ENCODE results near the gene CACNA1B. TPM values are rescaled to one million over a fixed set of nuclear protein-coding genes. Genes with fewer than 3 reads are reported as not detected.

CACNA1B gene
- total and polyA plus RNA-seq, 2 of the 4 experiments (the other 2 are of a cell fraction) = 0.02 TPM; not detected in 1

- no peak for TF ChIP-seq MAFK (IDR thresholded peaks at IDR 0.05; ENCODE audit: low read depth, low read length)
Measured at GRCh38 chr9:137866226-137867141, 11.1 kb upstream of the CACNA1B start (continued).

- Histone ChIP-seq H4K5ac (ENCODE audit: low read depth, low read length) (no peak overlapping the region), H4K91ac (ENCODE audit: insufficient read depth, low read depth, low read length) (no peak overlapping the region), H3K27ac (ENCODE audit: insufficient read depth, low read length) (no peak overlapping the region), H3K9ac (ENCODE audit: low read depth, low read length) (no peak overlapping the region), H3K14ac (replicated peaks; ENCODE audit: low read depth, low read length) (no peak overlapping the region), H3K18ac (ENCODE audit: low read depth, low read length) (no peak overlapping the region), H2AK5ac (ENCODE audit: low read depth, low read length) (no peak overlapping the region), H2BK20ac (ENCODE audit: low read depth, low read length) (no peak overlapping the region), H3K79me1 (ENCODE audit: low read depth in 1 of 2, low read length in 2 of 2) (no peaks in the 10 kb centered on the region), H2BK15ac (ENCODE audit: low read depth, low read length) (no peak overlapping the region), H3K9me1 (ENCODE audit: insufficient read depth, low read length) (no peaks in the 10 kb centered on the region), H3K56ac (ENCODE audit: extremely low read depth, insufficient read depth, low read length) (no peak overlapping the region), H3K27me3 (ENCODE audit: control insufficient read depth, insufficient read depth, low read length) (no peaks in the 10 kb centered on the region), H3K23ac (ENCODE audit: low read depth, low read length) (no peak overlapping the region), H3K4ac (ENCODE audit: low read depth, low read length) (no peak overlapping the region), H3K4me1 (ENCODE audit: control insufficient read depth, insufficient read depth, low read length) (no peaks in the 10 kb centered on the region), H4K20me1 (ENCODE audit: insufficient read depth, low read length) (no peaks in the 10 kb centered on the region), H2BK120ac (ENCODE audit: low read depth, low read length) (no peak overlapping the region), H3K9me3 (ENCODE audit: control insufficient read depth, insufficient read depth, low read length) (peaks cover 8% of the 10 kb centered on the region), H2BK5ac (ENCODE audit: low read depth, low read length, poor library complexity, severe bottlenecking) (no peak overlapping the region), H2AK9ac (replicated peaks; ENCODE audit: low read depth, low read length, poor library complexity) (no peak overlapping the region), H3K36me3 (ENCODE audit: control insufficient read depth, insufficient read depth, low read length) (no peaks in the 10 kb centered on the region), H3K4me2 (ENCODE audit: low read depth, low read length) (no peak overlapping the region), H2AFZ (replicated peaks; ENCODE audit: low read length, poor library complexity) (no peak overlapping the region), H3K4me3 (ENCODE audit: insufficient read depth, low read depth, low read length) (no peak overlapping the region), H4K8ac (ENCODE audit: low read depth in 2 of 2, low read length in 2 of 2) (no peak overlapping the region)
- intact Hi-C loops (cut with micrococcal nuclease) (no loop called here), in situ Hi-C loops (cut with MboI; ENCODE audit: low sequenced_read_pairs) (no loop called here), dilution Hi-C loops (cut with HindIII; ENCODE audit: low sequenced_read_pairs, unreplicated experiment) (no loop called here)
- ChIA-PET POLR2A (ENCODE audit: unreplicated experiment) (no interaction called here), CTCF (no interaction called here)
- no peak for DNase-seq
- no TSS peak for BruUV-seq (replicated peaks)
- no peak for ATAC-seq (ENCODE audit: low read depth)
- 80% methylated on average over 2 of the region's 3 CpGs; no CpG with 5 or more reads in 1 of the 2 experiments for WGBS, 2 experiments (ENCODE audit: extremely low coverage in 2 of 2, insufficient read length in 1 of 2)
- no peak for TF ChIP-seq MAZ (IDR thresholded peaks at IDR 0.05; ENCODE audit: borderline replicate concordance, low read depth, low read length)
- no peak for TF ChIP-seq MXI1 (IDR thresholded peaks at IDR 0.05; ENCODE audit: borderline replicate concordance, low read depth, low read length)
- no peak for TF ChIP-seq RFX5 (IDR thresholded peaks at IDR 0.05; ENCODE audit: low read depth, low read length)
- TF ChIP-seq CHD1 (IDR thresholded peaks at IDR 0.05; ENCODE audit: low read depth, low read length) = no peak
- no peak for TF ChIP-seq CTCF (conservative IDR thresholded peaks at IDR 0.05; ENCODE audit: low read depth, low read length)
- no peak for TF ChIP-seq USF2 (IDR thresholded peaks at IDR 0.05; ENCODE audit: low read depth, low read length)
- no peak for TF ChIP-seq POLR2A (IDR thresholded peaks at IDR 0.05; ENCODE audit: low read depth, low read length)
- TF ChIP-seq RAD21 (IDR thresholded peaks at IDR 0.05; ENCODE audit: low read length) = no peak
- no peak for TF ChIP-seq NFE2L2 (IDR thresholded peaks at IDR 0.05; ENCODE audit: low read depth, low read length)
- TF ChIP-seq FOS (IDR thresholded peaks at IDR 0.05; ENCODE audit: low read depth, low read length) = no peak
- TF ChIP-seq SMC3 (IDR thresholded peaks at IDR 0.05; ENCODE audit: low read depth, low read length) = no peak
- TF ChIP-seq MAFK (IDR thresholded peaks at IDR 0.05; ENCODE audit: low read depth, low read length) = no peak
- TF ChIP-seq ELK1 (IDR thresholded peaks at IDR 0.05; ENCODE audit: borderline replicate concordance, low read depth, low read length) = no peak
Measured at GRCh38 chr9:137870432-137870831, 7.2 kb upstream of the CACNA1B start.

Measured in IMR-90 (cell line).